Measurements from ENCODE around the gene TMEM219.

TMEM219 gene

GRCh38 chr16:29983420-29984136, 21.7 kb downstream of the TMEM219 start:
- no peak for DNase-seq

DNA sequence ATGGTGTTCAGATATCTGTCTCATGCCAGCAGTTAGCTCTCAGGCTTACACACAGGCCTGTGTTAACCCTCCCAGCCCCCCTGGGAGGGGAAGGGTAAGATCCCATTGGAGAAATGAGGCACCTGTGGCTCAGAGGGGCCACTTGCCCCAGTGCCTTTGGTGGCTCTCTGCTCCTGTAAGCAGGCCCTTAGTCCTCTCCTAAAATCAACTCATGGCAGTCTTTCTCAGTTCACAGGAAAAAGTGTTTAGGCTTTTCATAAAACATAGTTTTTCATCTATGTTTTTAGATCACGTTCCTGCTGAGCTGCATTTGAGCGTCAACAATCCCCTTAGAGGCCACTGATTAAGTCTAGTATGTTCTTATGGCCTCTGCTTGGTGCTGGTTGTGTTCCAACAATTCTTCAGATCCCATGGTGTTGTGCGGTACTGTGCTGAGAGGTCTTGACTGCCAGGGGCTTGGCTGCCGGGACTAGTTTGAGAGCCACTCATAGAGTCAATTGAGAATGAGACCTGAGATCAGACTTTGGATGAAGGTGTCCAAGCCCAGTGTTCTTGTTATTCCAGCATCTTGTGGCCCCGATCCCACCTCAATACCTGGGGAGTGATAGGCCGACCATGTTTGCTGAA, 22.4 kb downstream of the TMEM219 start:
- no peak for DNase-seq

DNA sequence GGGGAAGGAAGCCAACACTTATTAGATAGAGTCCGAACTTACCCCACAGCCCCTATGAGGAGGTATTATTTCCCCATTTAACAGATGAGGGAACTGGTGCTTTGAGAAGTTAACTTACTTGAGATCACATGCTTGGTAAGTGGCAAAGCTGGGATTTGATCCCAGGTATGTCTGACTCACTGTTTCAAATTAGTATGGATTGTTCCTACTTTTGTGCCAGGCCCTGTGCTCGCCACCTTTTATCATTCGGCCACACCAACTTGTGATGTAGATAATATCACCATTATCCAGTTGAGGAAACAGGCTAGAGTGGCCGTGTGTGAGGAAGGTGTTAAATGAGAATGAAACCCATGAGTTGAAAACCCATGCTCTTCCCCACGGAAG, 22.9 kb downstream of the TMEM219 start:
- DNase-seq: no peak

GRCh38 chr16:29985271-29985811, 23.5 kb downstream of the TMEM219 start:
- no peak for DNase-seq

GRCh38 chr16:29986231-29986630, 24.4 kb downstream of the TMEM219 start:
- no peak for DNase-seq

GRCh38 chr16:29986931-29987330, 25.1 kb downstream of the TMEM219 start:
- DNase-seq: no peak

- DNase-seq: no peak
These were observed 25.6 kb downstream of the TMEM219 start for GRCh38 chr16:29987371-29988085.

DNA sequence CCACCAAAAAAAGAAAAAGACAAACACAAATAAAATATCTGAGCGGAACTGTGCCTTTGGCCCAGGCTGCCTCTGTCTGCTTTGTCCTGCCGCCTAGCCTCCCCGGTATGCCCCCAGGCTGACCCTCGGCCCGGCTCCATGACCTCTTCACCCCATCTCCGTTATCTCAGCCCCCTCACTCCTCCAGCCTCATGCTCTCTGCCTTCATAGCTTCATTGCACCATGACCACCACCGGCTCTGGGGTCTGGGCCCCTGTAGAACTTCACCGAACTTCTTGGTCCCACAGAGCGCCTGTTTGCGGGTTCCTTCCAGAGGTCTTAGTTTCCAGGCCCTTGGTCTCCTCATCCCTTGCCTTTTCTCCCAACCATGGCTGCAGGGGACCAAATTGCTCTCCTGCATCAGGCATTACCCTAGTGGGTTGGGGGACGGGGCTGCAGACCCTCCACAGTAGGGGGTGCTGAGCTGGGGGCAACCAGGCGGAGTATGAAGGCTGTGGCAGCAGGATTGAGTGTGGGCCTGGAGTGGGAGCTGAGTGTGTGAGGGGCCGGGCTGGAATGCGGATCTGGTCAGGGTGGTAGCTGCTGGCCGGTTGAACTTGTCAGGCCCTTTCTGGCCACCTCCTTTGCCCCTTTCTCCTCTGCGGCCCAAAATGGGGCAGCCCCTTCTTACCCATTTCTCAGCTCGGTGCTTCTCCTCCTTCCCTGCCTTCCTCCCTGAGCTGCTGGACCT, 26.6 kb downstream of the TMEM219 start:
- DNase-seq: no peak

DNA sequence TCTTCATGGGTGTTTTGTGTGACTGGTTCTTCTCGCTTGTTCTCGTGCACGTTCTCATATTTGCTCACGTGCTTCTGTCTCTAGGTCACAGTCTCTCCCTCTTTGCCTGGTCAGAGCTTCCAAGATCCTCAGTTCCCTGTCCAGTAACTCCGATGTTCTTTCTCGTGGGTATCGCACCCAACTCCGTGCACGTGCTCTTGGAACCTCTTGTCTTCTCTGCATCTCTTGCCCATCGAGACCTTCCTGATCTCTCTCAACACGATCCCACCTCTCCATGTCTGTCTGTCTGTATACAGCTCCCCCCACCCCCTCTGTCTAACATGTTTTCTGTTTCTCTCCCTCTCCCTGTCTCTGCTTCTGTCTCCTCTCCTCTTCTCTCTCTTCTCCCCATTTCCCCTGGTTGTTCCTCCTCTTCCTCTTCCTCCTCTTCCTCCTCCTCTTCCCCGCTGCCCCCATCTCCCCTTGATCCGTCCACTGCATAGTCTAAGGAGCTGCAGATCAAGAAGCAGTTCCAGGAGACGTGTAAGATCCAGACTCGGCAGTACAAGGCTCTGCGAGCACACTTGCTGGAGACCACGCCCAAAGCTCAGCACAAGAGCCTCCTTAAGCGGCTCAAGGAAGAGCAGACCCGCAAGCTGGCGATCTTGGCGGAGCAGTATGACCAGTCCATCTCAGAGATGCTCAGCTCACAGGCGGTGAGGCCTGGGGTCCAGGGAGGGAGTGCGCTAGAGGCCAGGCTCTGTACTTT, 27.4 kb downstream of the TMEM219 start:
- DNase-seq: no peak

DNA sequence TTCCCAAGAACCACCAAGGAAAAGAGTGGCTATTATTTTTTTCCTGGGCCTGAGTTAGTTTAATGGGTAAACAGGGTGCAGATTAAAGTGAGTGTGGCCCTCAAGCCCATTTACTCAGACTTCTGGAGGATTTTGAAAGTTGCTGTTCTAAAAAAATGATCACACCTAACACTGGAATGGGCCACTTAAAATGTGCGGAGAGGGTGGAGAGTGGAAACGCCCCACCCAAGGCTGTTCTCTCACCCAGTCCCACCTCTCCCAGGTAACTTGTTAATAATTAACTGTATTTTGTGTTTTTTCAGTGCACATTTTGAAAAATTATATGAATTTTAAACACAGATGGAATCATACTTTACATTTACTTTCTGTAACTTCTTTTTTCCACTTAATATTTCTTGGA, 28.2 kb downstream of the TMEM219 start:
- no peak for DNase-seq

DNA sequence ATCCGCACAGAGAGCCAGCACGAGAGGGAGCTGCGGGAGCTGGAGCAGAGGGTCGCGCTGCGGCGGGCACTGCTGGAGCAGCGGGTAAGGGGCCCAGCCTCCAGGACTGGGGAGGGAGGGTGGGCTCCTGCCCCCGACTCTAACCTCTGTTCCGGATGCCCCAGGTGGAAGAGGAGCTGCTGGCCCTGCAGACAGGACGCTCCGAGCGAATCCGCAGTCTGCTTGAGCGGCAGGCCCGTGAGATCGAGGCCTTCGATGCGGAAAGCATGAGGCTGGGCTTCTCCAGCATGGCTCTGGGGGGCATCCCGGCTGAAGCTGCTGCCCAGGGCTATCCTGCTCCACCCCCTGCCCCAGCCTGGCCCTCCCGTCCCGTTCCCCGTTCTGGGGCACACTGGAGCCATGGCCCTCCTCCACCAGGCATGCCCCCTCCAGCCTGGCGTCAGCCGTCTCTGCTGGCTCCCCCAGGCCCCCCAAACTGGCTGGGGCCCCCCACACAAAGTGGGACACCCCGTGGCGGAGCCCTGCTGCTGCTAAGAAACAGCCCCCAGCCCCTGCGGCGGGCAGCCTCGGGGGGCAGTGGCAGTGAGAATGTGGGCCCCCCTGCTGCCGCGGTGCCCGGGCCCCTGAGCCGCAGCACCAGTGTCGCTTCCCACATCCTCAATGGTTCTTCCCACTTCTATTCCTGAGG, 29.1 kb downstream of the TMEM219 start:
- no peak for DNase-seq

GRCh38 chr16:29991571-29991904, 29.7 kb downstream of the TMEM219 start:
- DNase-seq: no peak

DNA sequence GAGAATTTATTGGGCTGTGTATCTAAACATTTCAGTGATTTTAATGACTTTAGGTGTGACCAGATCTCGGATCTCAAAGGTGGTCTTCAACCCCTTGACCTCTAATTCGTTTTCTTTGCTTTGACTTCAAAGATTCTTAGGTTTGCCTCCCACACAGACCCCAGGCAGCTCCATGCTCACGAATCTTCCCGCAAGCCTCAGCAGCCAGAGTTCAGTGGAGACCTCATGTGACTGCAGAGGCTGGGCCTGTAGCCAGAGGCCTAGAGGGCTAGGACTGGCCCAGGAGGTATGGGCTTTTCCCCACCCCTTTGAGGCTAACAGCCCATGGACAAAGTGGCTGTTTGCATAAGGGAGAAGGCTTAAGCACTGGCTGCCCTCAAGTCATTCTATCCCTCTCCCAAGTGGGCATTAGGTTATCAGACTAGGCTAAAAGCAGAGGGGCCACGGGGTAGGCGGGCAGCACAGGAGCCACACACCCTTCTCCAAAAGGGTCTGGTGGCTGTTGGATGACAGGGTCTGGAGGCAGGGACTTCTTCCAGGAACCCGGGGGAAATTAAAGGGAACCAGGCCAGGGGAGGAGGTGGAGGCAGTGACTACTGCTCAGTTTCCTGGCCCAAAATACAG, 30.6 kb downstream of the TMEM219 start:
- no peak for DNase-seq

GRCh38 chr16:29993191-29993902, 31.5 kb downstream of the TMEM219 start:
- DNase-seq: no peak

- DNase-seq: no peak
These were observed 32.2 kb downstream of the TMEM219 start for GRCh38 chr16:29993903-29994599.

GRCh38 chr16:29994600-29995323, 32.9 kb downstream of the TMEM219 start:
- no peak for DNase-seq

DNA sequence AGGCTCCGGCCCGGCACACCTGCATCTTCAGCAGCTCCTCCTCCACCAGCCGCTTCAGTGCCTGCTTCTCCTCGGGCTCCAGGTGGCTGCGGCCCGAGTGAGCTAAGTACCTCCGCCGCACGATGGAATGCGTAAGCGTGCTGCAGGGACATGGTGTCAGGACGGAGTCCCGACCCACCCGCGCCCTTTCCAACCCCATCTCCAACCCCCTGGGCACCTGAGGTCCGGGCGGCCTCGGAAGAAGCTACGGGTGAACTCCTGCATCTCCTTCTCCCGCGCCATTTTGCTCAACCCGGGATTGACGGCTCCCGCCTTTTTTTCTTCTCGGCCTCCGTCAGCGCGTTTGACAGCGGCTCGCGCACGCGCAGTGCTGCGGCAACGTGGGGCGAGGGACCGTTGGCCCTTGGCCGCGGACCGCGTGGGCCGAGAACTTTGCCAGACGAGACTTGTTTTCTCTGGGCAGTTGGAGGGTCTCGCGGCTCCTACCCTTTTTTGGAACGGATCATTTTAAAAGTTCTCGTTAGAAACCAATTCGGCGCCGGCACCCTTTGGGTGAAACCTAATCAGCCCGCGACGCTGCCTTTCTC, 33.5 kb downstream of the TMEM219 start, which contains the start of gene HIRIP3:
Gene HIRIP3 (minus strand): TSS at position 294 of the 587 bp plus-strand sequence. CDS start 12 bp downstream, at position 282.
- peak; percentile 87 for DNase-seq

- peak; percentile 98 for DNase-seq
These were observed 34.3 kb downstream of the TMEM219 start, which contains the start of gene INO80E for GRCh38 chr16:29995911-29996765. Gene INO80E (plus strand): TSS chr16:29996241. CDS start chr16:29996311, 70 bp downstream.
